DMS53 (cell line): ENCODE data around the gene AKAP17A.
A peak's percentile ranks its signal among the peaks of the same experiment; 100 is the strongest.

Experiments
- DNase-seq: peaks from one replicate; lab custom pipeline; 2025; lab: John Stamatoyannopoulos, UW

AKAP17A gene

GRCh38 chrX:1584237-1585011, 7.0 kb upstream of the AKAP17A start:
- DNase-seq: no peak

- DNase-seq: no peak
Measured at GRCh38 chrX:1587161-1587560, 4.2 kb upstream of the AKAP17A start.

GRCh38 chrX:1589356-1590130, 1.9 kb upstream of the AKAP17A start:
- DNase-seq: no peak

GRCh38 chrX:1591863-1592469, 562 bp downstream of the AKAP17A start:
- no peak for DNase-seq

GRCh38 chrX:1592470-1593142, 1.2 kb downstream of the AKAP17A start:
- peak; percentile 5 for DNase-seq

GRCh38 chrX:1593286-1594271, 2.2 kb downstream of the AKAP17A start:
- DNase-seq: no peak

- DNase-seq: no peak
Measured at GRCh38 chrX:1595711-1596060, 4.3 kb downstream of the AKAP17A start.

- no peak for DNase-seq
Measured at GRCh38 chrX:1596676-1597344, 5.4 kb downstream of the AKAP17A start.

GRCh38 chrX:1597345-1598020, 6.1 kb downstream of the AKAP17A start:
- DNase-seq: no peak

- DNase-seq: no peak
Measured at GRCh38 chrX:1598021-1598875, 6.8 kb downstream of the AKAP17A start.

- DNase-seq: no peak
Measured at GRCh38 chrX:1598876-1599790, 7.7 kb downstream of the AKAP17A start.

- no peak for DNase-seq
Measured at GRCh38 chrX:1599791-1600405, 8.5 kb downstream of the AKAP17A start.

GRCh38 chrX:1600406-1601050, 9.1 kb downstream of the AKAP17A start:
- no peak for DNase-seq

- DNase-seq: no peak
Measured at GRCh38 chrX:1601051-1601767, 9.8 kb downstream of the AKAP17A start.

GRCh38 chrX:1601768-1602085, 10.3 kb downstream of the AKAP17A start:
- no peak for DNase-seq

- no peak for DNase-seq
Measured at GRCh38 chrX:1602299-1602698, 10.9 kb downstream of the AKAP17A start.

GRCh38 chrX:1606496-1606895, 15.1 kb downstream of the AKAP17A start:
- DNase-seq: no peak
